Breast epithelium (tissue), 3 donors: ENCODE data around the gene ZBED4.

Source experiments
- POLR2A ChIP-seq: fragments of 450-650 bp; IDR thresholded peaks from one replicate; pipeline ENCODE4 v1.6.1; 2016; ENCODE audit warnings: antibody characterized with exemption, mild to moderate bottlenecking, moderate library complexity
- POLR2AphosphoS5 ChIP-seq, 3 donors: sonication (generic); formaldehyde crosslinking; IDR thresholded peaks; one replicate each; pipeline ENCODE4 v1.6.1; 2017; ENCODE audit warnings: antibody characterized with exemption in 3 of 3
- TF ChIP-seq, protein P1 (sequence below), 3 donors: fragments of 450-650 bp; IDR thresholded peaks; one replicate each; pipeline ENCODE4 v1.5.1; 2016 to 2017; ENCODE audit warnings: antibody characterized with exemption in 3 of 3, mild to moderate bottlenecking in 3 of 3, moderate library complexity in 3 of 3

DNA sequence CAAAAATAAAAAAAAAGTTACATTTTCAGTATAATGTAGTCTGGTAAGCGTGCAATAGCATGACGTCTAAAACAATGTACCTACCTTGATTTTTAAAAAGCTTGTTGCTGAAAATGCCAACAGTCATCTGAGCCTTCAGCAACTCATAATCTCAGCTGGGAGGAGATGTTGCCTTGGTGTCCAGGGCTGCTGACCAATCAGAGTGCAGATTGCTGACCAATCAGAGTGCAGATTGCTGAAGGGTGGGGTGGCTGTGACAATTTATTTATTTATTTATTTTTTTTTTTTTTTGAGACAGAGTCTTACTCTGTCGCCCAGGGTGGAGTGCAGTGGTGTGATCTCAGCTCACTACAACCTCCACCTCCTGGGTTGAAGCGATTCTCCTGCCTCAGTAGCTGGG, 17.8 kb downstream of the ZBED4 start:
- TF ChIP-seq POLR2A (no peak), POLR2AphosphoS5 (IDR thresholded peaks at IDR 0.05) (no peak)
- TF ChIP-seq, protein P1, sequence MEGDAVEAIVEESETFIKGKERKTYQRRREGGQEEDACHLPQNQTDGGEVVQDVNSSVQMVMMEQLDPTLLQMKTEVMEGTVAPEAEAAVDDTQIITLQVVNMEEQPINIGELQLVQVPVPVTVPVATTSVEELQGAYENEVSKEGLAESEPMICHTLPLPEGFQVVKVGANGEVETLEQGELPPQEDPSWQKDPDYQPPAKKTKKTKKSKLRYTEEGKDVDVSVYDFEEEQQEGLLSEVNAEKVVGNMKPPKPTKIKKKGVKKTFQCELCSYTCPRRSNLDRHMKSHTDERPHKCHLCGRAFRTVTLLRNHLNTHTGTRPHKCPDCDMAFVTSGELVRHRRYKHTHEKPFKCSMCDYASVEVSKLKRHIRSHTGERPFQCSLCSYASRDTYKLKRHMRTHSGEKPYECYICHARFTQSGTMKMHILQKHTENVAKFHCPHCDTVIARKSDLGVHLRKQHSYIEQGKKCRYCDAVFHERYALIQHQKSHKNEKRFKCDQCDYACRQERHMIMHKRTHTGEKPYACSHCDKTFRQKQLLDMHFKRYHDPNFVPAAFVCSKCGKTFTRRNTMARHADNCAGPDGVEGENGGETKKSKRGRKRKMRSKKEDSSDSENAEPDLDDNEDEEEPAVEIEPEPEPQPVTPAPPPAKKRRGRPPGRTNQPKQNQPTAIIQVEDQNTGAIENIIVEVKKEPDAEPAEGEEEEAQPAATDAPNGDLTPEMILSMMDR (IDR thresholded peaks at IDR 0.05), result no peak
